Caki2 (cell line): Measurements from ENCODE around the gene STC2. TPM values are rescaled to one million over a fixed set of nuclear protein-coding genes. Genes with fewer than 3 reads are reported as not detected.
A peak's percentile ranks its signal among the peaks of the same experiment; 100 is the strongest.

Source experiments
- DNase-seq: peaks from one replicate; pipeline ENCODE4 v3.0.0-alpha.2; 2015; ENCODE audit warnings: low read depth
- in situ Hi-C: cut with HindIII; loops from 2 replicates; pipeline ENCODE4 v1.10.0; 2016; ENCODE audit warnings: low sequenced_read_pairs, low pct_unique_long_range_greater_than_20kb, mixed read lengths
- total RNA-seq: library from RNA; depleted of rRNA; stranded (reverse); fragments of >200 nt; shearing (Covaris generic); gene quantifications from 2 replicates; pipeline ENCODE4 v1.2.3, GENCODE V29; 2014; ENCODE audit warnings: low replicate concordance; rRNA removed

The STC2 gene
- total RNA-seq, 1 experiment from 2014 or later, result 25.5 TPM

- in situ Hi-C loops, result no loop called here
These were observed 44.6 kb downstream of the STC2 start for GRCh38 chr5:173283318-173284288.

GRCh38 chr5:173282916-173283315 is 45.3 kb downstream of the STC2 start:
- in situ Hi-C loops, result no loop called here
- DNase-seq, result no peak

More at GRCh38 chr5:173283318-173284288, 44.6 kb downstream of the STC2 start:
- peak; percentile 87 for DNase-seq

GRCh38 chr5:173281910-173282309 is 46.3 kb downstream of the STC2 start:
- in situ Hi-C loops, result no loop called here

DNA sequence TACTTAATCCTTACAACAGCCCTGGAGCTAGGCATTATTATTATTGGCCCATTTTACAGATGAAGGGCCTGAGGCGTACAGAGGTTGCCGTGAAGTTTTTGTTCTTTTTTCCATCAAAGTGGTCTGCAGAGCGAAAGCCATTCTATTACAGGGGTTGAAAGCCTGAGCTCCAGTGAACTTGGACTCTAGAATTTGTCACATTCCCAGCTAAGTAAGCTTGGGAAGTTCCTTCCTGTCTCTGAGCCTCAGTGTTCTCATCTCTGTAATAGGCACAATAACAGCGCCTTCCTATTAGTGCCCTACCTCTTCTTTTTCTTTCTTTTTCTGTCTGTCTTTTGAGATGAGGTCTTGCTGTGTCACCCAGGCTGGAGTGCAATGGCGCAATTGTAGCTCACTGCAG is 49.0 kb downstream of the STC2 start:
- DNase-seq, result no peak
- in situ Hi-C loops, result no loop called here

More at GRCh38 chr5:173281910-173282309, 46.3 kb downstream of the STC2 start:
- DNase-seq, result peak; percentile 21

- in situ Hi-C loops, result no loop called here
- no peak for DNase-seq
These were observed 49.6 kb downstream of the STC2 start for GRCh38 chr5:173278641-173279040.

DNA sequence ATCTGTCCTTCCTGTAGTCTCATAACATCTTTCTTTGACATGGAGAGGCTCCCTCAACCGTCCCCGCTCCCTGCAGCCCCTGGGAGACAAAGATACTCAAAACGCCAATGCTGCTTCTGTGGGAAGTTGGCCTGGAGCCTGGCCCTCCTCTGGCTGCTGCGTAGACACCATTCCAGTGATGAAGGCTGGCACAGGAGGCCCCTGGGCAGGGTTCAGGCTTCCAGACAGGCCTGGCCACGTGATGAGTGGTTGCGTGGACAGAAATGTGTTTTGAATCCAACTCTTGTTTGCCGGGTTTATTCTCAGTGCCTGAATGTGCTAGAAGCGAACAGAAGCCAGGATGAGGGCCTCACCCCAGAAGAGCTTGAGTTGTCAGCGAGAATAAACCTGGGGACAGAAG is 50.0 kb downstream of the STC2 start:
- in situ Hi-C loops, result no loop called here
- no peak for DNase-seq

DNA sequence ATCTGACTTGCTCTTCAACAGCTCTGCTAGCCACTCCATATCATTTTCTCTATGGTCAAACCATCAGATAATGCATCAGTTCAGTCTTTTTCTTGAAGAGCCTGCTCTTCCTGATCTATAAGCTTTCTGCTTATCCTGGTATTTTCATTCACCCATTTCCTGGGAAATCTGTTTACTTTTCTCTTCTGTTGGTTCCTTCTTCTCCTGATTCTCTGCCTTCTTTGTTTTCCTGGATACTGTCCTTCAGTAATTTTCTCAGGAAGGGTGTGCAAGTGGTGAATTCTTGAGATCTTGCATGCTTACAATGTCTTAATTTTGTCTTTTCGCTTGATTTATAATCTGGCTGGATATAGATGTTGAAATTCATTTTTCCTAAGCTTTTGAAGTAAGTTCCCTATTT is 53.4 kb downstream of the STC2 start:
- in situ Hi-C loops, result no loop called here
- DNase-seq, result no peak

DNA sequence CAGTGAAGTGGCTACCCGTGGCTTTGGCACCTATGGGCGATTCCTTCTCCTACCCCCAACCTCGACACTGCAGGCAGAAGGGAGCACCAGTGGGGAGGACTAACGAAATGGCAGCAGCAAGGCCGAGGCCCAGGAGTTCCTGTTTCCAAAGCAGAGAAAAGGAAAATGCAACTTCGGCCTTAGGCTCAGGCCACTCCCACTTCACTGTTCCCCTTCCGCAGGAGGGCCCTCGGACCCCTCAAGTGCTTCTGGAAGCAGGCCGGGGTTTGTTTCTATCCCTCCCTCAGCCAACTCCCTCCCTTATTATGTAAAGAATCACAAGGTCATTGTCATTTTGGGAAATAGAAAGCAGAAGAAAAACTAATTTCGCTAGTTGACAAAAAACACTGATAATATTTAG is 56.8 kb downstream of the STC2 start:
- in situ Hi-C loops, result no loop called here

DNA sequence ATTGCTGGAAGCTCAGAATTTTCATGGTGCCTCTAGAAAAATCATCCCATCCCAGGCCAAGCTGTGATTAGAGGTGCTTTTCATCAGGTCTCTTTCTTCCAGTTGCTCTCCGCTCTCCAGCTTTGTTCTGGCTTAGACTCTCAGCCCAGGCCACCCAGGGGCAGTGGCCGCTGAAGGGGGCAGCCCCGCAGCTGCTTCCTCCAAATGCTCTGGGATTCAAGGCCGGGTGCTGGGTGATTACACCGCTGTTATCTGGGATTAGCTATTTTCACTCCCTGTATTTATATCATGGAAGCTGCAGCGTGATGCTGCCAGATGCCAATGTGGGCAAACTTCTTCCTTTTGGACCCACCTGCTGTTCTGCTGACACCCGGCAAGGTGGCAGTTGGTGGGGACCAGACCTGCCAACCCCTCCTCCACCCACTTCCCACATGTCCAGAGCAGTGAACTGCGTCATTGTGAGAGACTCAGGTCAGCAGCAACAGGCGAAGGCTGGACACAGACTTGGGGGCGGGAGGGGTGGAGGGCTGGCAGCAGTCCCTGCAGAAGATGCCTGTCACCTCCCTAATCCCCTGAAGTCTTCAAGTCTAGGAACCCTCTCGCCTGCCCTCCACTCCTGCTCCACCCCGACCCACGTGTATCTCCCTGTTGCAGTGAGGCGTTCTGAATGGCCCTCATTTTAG is 59.3 kb downstream of the STC2 start:
- DNase-seq, result no peak
- in situ Hi-C loops, result no loop called here

More for the DNA sequence above, 56.8 kb downstream of the STC2 start:
- no peak for DNase-seq

- in situ Hi-C loops, result no loop called here
- DNase-seq, result no peak
These were observed 62.8 kb downstream of the STC2 start for GRCh38 chr5:173265433-173265832.

Other genes with a start within 250 kb of the STC2 start
- gene BNIP1, start 183.9 kb downstream of the STC2 start, total RNA-seq, result 25.2 and 30.4 TPM in 2 replicates
- gene NKX2-5, start 93.2 kb downstream of the STC2 start, total RNA-seq, result 9.9 and 13.2 TPM in 2 replicates